NK-92 treated with Interleukin-12 subunit alpha and Interleukin-12 subunit beta, amount 100 ng/mL, for 24 hours (cell line): ENCODE measurements around the gene JAZF1.

Experiments
- DNase-seq: peaks from one replicate; lab custom pipeline; 2025; lab: John Stamatoyannopoulos, UW

The JAZF1 gene

DNA sequence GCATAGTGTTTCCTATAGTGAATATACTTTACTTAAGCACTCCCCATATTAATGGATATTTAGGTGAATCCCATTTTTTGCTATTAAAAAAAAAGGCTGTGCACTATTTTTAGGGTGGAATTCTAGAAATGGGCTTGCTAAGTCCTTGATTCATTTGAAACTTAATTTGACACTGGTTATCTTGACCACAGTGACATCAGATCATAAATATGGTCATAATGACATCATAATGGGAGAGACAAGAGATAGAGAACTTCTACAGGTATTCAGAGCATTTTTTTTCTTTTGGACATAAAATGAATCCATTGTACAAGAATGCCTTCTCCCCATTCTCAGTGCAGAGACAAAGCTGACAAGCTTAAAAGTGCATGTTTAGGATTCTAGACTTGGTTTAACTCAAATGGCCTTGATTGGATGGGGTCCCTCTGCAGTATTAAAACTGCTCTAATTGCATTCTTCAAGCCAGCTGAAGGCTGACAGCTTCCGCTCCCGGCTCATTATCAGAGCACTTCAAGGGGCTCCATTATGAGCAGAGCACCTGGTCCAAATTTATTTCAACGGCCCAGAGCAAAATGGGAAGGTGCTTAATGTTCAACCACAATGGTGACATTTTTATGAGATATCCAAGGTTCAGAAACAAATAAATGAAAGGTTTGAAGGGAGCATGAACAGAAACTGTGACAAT, 104.8 kb downstream of the JAZF1 start:
- DNase-seq: no peak

DNA sequence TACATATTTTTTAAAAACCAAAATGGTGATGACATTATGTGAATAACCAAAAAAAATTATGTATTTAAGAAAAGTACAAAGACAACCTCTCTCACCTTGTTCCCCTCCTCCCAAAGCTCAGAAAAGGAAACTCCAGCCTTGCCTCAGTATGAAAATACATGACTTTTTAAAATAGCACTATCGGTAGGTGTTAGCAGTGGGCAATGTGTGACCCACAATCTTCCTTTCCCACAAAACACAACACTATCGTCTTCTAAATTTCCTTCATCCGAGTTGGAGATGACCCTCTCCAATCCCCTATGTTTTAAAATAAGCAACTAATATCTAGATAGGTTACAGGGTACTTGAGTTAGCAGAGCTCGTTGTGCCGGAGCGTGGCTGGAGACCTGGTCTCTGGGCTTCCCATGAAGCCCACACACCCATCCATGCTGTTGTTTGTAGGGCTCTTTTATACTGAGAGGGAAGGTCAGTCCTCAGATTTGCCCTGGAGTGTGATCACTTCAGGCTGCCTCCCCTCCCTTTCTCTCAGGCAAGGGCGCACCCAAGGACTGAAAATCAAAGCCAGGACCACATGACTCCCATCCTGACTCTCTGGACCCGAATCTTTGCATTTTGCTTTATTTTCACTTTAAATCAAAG, 107.6 kb downstream of the JAZF1 start:
- no peak for DNase-seq

DNA sequence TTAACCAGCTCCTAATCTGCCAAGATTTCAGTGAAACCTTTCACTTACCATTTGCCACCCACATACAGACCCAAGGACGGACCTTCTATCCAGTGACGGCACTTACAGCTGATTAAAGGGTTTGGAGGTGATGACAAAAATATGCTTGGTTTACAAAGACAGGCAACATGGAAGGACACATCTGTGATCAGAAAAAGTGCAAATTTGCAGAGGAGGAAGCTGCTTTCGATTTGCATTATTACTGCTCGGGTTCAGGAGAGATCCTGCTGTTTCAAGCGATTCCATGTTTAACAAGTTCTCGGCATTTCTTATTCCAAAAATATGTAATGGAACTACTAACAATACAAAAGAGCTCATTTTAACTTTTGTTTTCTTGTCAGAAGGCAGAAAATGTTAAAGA, 109.0 kb downstream of the JAZF1 start:
- no peak for DNase-seq

DNA sequence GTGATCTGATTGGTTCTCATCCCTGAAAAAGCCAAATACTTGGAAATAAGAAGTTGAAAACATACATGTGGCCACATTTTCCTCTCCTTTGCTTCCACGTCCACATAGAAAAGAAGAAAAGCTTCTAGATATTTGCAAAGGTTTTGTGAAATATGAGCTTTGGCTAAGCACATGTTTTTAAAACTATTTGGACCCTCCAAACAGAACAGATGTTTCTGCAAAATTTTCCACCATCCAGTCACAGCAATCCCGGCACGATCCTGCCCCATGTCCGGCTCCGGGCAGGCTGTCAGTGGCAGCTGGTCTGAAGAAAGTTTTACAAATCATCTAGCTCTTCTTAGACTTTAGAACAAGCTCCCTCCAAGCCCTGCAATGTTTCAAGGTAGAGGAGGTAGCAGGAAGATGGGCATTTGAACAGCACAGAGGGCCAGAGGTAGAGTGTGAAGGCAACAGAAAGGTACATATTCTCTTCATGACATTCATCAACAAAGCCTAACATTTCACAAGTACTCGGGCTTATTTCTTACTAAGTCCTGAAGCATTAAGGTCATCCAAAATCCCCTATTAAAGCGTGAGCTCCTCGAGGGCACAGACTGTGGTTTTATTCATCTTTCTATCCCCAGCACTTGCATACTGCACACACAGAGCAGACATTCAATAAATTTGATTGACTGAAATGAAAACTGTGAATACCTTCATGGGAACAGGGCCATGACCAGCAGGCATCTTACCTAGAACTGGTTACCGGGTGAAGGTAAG, 110.1 kb downstream of the JAZF1 start:
- DNase-seq: no peak

DNA sequence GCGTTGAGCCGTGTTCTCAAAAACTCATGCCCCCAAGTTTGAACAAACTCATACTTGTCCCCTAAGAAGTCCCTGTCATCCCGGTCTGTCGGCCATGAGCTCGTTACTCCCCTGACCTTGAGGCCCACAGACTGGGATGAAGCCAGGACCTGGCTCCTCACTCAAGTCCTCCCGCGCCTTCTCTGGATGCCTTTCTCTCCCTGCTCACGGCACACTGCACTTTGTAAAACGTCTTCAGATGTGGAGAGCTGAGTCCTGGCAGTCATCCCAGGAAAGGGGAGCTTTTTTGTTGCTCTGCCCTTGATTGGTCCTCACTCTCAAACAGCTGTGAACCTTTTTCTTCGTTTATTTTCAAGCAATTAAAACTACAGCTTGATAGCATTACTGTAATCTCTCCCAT, 110.8 kb downstream of the JAZF1 start:
- no peak for DNase-seq

DNA sequence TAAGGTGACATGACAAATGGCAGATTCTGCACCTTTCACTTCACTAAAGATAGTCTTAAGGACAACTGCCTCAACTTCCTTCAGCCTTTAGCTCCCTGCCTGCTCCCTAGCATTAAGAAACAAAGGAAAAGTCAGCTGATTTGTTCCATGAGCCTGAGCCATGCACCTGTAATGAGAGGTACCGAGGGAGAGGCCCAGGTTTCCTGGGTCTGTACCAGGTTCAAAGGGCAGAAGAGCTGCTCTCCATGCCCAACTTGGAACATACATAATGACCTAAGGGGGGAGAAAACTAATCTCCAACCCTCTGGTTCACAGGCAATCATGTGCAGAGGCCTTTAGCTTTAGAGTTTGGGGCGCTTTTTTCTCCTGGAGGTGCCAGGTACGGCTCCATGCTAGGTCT, 111.2 kb downstream of the JAZF1 start:
- DNase-seq: no peak

DNA sequence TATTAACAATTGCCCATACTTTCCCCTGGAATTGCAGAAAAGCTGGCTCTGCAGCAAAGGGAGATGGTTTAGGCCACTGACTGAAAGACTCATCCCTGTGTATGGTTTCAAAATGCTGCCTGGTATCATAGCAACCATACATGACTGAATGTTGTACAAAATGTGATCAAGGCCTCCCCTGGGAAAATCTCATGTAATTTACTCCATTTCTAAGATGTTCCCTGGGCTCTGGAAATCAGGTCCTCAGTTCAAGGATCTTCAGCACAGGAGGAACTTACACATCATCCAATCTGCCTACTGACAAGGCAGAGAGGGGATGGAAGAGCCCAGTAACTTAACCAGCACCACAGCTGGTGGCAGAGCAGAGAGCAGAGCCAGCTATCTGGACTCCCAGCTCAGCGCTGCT, 111.8 kb downstream of the JAZF1 start:
- no peak for DNase-seq

DNA sequence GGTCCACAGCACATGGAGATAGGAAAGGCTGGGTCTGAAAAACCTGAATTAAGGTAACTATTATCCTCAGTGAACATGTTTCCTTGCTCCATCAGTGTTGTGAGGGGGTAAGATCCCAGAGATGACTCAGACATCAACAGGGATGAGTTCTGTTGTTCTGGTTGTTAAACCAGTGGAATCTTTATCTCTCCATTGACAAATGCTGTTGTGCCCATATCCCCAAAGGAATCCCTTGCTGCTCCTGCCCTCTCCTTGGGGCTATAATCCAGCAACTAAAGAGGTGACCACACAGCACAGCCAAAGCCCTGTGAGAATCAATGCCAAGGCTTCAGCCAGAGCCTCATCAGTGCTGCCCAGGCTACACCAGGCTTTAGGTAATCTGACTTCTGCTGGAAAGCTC, 113.4 kb downstream of the JAZF1 start:
- DNase-seq: no peak

DNA sequence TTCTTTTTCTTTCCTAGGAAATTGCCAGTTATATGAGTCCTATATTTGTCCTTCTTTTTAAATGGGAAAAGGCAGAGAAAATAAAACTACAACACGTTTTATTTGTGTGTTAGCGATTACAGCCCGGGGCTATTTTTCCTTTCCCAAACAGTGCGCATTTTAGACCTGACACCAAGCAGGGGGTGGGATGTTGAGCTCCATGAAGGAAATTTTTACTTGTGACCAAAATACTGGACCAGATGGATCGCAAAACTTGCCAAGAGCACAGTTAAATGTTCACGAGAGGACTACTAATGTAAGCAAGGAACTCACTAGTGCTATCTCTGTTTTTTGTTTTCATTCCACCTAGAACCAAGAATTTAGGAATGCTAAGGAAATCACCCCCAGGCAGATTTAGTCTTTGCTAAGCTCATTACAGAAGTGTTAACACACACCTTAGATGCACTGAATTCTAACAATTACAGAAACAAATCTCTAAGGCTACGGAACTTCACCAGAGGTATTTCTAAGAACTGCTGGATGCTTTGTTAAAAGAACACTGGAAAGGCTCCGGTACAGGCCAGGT, 114.8 kb downstream of the JAZF1 start:
- no peak for DNase-seq

DNA sequence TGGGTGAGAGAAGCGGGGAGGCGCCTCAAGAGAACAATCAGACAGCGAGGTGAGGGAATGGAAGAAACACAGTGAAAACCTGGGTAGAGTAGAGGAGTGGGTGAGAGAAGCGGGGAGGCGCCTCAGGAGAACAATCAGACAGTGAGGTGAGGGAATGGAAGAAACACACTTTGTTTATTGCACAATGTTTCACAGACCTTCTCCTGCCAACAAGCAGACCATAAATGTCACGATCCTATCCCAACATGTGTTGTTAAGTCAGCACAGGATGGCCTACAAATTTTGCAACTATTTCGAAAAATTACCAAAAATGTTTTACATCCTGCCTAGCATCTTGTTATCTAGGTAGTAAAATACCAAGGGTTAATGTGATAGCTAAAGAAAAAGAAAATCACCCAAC, 115.3 kb downstream of the JAZF1 start:
- no peak for DNase-seq

DNA sequence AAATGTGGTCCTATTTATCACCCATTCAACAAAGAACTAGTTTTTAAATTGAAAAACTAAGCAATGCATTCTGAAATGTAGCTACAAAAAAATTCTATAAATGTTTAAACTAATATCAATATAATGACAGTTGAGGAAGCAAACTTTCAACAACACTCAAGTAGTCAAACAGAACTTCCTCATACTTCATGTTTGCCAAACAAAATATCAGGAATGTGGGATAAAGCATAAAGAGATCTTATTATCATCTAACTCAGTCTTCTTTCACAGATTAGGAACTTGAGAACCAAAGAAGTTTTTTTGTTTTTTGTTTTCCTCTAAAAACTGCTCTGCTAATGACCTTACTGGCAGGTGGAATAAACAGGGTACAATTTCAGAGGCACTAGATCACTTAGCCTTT, 116.2 kb downstream of the JAZF1 start:
- no peak for DNase-seq

DNA sequence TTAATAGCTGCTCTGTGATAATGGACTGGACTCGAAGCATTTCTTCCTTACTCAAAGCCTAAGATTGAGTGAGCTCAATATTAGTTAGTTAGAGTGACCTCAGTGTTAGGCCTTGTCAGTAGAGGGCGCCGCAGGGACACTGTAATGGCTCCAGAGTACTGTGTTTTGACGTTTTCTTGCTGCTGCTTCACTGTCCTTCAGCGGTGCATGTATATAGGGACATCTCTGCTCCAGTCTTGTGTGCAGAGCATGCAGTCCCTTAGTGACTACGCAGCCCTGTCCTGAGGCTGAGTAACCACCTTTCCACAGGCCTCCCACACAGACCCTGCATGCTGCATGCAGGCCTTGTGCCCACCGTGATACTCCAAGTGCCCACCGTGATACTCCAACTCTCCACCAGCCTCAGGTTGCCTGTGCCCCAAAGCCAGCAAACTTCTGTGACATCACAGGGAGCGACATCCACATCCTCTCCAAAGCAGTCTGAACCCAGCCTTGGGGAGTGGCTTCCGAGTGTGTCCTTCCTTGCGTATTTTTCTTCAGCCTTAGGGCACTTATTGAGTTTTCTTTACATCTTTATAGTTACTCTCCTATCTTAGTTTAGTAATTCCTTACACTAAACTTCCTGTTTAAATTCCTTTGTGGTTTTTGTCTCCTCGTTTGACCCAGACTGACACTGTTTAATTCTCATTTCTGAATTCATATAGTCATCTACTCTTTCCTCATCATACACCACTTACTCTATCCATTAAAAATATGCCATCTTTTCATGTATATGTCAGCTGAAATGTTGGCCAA, 118.2 kb downstream of the JAZF1 start:
- DNase-seq: peak; percentile 35

DNA sequence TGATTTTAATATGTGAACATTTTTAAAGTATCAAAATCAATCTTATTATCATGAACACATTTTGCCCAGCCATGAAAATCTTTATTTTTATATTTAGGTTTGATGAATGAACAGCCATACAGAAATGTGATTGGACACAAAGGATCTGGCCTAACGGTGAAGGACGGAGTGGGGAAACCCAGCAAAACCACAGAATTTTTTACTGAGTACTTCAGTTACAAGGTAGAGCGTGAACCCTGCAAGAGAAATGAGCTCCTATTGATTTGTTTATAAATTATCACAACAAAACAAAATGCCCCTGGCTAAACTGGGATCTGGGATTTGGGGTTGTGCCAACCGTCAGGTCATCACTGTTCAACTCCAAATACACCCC, 118.8 kb downstream of the JAZF1 start:
- no peak for DNase-seq

DNA sequence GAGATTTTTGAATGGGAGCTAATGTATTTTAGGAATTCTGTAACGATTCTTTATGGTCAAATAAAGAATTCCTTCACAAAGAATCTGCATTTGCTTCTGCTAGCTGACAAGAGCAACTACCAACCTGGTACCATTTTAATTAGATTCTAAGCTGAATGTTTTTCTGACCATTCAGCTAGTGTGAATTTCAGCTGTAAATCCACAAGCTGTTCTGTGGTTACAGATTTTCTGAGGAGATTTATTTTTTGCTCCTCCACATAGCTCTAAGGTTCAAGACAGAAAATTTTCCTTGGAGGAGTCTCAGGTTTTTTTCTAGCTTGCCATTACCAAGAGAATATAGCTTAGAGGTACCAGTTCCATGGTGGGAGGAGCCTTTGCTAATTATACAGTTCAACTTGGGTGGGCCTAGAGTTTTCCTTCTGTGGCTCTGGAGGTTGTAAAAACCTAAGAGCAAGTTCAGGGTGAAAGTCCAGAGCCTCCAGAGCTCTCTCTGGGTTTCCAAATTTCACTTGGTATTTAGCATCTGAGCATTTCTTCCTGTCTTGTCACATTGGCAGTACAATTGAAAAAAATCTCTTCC, 120.1 kb downstream of the JAZF1 start:
- no peak for DNase-seq

DNA sequence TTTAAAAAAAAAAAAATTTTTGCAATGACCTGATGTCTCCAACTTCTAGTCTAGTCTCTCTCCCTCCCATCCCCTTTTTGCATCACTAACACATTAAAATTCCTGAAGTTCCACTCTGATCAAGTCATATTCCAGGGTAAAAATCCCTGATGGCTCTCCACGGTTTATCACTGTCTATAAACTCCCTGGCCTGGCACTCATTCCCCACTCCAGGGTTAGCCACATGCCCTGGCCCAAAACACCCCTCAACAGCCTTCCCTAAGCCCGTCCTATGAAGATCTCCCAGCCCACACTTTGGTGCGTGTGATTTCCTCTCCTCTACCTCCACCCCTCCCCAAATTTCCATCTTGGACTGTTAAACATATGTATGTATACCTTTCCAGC, 125.4 kb downstream of the JAZF1 start:
- no peak for DNase-seq

DNA sequence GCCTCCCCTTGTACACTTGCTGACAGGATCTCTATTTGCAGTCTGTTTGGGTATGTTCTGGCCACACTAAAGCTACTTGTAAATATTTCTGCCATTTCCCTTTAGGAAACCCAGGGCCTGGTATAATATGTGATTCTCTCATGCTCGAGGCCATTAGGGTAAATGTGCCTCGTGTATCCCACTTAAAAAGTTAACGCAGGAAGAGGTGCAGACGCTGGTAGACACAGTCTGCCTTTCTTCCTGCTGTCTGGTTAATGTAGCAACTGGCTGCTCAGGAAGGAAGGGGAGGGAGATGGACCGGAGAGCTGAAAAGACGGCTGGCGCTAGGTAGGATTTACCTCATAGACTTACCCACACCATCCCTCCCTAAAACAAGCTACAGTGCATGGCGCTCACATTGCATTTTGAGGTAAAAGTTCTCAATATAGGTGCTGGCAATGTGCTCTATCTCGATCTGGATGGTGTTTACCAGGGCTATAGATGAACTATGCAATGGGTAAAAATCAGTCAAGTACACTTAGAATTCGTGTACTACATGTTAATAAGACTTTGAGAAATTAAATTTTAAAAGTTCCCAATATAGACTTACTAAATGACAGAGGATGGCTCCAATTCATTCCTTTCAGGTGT, 125.9 kb downstream of the JAZF1 start:
- no peak for DNase-seq

DNA sequence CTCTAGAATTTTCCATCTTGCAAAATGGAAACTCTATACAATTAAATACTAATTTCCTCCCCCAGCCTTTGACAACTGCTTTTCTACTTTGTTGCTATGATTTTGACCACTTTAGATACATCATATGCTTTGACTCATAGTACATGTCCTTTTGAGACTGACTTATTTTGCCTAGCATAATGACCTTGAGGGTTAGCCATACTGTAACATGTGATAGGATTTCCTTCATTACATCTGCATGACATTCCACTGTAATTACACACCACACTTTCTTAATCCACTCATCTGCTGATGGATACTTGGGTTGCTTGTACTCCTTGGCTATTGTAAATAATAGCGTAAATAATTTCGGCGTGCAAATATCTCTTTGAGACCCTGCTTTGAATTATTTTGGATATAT, 127.7 kb downstream of the JAZF1 start:
- DNase-seq: no peak

DNA sequence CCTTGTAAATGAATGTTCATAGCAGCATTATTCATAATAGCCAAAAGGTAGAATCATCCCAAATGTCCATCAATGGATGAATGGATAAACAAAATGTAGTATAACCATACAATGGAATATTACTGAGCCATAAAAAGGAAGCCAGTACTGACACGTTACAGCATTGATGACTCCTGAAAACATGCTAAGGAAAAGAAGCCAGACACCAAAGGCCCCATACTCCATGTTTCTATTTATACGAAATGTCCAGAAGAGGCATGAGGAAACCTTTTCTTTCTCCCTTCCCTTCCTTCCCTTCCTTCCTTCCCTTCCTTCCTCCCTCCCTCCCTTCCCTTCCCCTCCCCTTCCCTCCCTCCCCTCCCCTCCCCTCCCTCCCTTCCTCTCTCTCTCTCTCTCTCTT, 131.9 kb downstream of the JAZF1 start:
- DNase-seq: no peak

DNA sequence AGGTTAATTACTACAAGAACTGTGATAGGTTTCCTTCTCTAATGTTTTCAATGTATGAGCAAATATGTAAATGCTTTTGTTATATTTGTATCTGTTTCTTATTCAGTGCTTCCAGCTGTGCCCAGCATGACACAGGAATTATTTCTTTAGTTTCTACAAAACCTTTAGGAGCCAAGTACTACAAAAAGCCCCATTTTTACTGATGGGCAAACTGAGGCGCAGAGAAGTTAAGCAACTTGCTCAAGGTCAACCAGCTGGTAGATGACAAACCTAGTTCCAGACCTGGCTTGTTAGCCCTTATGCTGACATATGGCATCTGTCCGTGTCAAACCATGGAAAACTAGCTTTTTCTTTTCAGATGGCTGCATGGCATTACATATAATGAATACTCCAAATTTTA, 134.6 kb downstream of the JAZF1 start:
- no peak for DNase-seq

DNA sequence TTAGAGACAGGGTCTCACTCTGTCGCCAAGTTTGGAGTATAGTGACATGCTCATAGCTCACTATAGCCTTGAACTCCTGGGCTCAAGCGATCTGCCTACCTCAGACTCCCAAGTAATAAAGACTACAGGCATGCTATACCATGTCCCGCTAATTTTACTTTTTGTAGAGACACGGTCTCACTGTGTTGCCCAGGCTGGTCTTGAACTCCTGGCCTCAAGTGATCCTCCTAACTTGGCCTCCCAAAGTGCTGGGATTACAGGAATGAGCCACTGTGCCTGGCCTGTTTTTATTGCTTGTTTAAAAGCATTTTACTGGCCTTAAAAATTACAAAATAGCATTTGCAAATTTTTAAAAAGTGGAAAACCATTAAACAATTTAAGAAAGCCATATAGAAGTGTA, 135.0 kb downstream of the JAZF1 start:
- no peak for DNase-seq

DNA sequence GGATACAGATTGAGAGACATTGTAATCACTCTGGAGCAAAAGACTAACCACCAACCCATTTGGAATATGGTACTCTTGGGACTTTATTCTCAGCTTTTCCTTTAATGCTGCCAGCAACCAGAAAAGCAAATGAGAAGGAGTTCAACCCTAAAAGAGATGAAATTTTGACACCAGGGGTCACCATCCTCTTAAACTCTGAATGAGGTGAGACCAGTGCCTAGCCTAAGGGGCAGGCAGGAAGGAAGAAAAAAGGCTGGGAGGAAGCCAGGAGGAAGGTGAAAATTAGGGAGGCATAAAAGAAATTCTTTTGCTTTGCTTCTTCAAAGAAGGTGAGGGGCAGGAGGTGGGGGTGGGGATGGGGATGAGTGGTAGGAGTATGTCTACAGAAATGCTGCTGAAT, 135.8 kb downstream of the JAZF1 start:
- DNase-seq: no peak

DNA sequence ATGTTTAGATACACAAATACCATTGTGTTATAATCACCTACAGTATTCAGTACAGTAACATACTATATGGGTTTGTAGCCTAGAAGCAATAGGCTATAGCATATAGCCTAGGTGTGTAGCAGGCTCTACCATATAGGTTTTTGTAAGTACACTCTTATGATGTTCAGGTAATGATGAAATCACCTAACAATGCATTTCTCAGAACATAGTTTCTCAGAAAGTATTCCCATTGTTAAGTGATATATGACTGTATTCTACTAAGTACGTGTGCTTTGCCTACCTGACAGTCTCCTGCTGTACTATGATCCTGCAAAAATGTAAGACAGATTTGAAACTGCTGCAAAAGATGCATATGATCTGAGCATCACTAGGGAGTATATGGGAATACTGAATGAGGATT, 137.9 kb downstream of the JAZF1 start:
- no peak for DNase-seq
